GM12892 (cell line): ENCODE measurements around the gene SYNE3.

Experiments
- POLR2A ChIP-seq: IDR thresholded peaks from 2 replicates; pipeline ENCODE4 v1.6.1; 2011; ENCODE audit warnings: low read depth, low read length, control low read depth
- POLR2AphosphoS5 ChIP-seq: IDR thresholded peaks from 2 replicates; pipeline ENCODE4 v1.6.1; 2011; ENCODE audit warnings: low read depth, low read length, control low read depth
- TAF1 ChIP-seq: IDR thresholded peaks from 2 replicates; pipeline ENCODE4 v1.6.1; 2011; ENCODE audit warnings: low read depth, mild to moderate bottlenecking, control low read depth, low read length, borderline replicate concordance

GRCh38 chr14:95561001-95561412 is 44.6 kb upstream of the SYNE3 start:
- no peak for TF ChIP-seq TAF1
- TF ChIP-seq POLR2A: no peak
- TF ChIP-seq POLR2AphosphoS5: no peak
